GM18870 (cell line): Measurements from ENCODE around the gene SLC50A1.
"Not testable (repeated sequence)": the region's sequence is repeated elsewhere in the genome, so short reads cannot be mapped to it uniquely, and the experiment has no call there.

Experiments
- ATAC-seq: cut with Tn5 transposase; IDR thresholded peaks from one replicate; pipeline ENCODE4 v1.9.1; 2021; ENCODE audit warnings: moderate library complexity; ENCODE audit not compliant: unreplicated experiment

Gene SLC50A1

GRCh38 chr1:155116113-155116764 lies 19.4 kb upstream of the SLC50A1 start:
- no peak for ATAC-seq

DNA sequence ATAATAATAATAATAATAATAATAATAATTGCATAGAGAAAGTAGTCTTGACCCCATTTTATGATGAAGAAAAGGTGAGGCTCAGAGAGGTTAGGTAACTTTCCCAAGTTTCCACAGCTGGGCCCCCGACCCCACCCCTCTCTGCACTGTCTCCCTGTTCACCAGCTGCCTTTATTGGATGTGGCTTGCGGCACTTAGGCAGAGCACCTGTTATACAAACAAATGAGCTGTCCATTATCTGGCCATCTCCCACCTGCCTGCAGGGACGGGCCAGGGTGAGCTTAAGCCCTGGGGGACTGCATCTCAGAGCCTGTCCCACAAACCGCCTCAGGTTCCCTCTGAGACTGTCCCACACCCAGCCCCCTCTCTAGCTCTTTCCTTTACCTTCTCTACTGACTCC lies 18.0 kb upstream of the SLC50A1 start:
- ATAC-seq: no peak

- not testable (repeated sequence) for ATAC-seq
Measured at GRCh38 chr1:155118090-155118489, 17.6 kb upstream of the SLC50A1 start.

- no peak for ATAC-seq
Measured at GRCh38 chr1:155120253-155120652, 15.4 kb upstream of the SLC50A1 start.

DNA sequence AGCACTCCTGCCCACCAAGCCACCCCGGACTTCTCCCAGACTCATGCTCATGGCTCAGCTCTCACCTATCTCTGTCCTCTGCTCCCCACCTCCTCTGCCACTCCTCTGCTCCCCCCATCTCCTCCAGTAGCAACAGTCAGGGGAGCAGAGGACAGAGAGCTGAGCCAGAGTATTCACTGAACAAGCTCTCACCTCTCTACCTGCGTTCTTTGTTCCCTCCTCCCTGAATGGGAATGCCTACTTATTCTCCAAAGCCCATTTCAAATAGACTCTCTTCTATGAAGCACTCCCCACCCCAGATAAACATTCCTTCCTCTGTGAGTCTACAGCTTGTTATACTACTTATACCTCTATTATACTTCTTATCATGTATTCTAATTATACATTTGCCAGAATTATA lies 14.4 kb upstream of the SLC50A1 start:
- no peak for ATAC-seq

DNA sequence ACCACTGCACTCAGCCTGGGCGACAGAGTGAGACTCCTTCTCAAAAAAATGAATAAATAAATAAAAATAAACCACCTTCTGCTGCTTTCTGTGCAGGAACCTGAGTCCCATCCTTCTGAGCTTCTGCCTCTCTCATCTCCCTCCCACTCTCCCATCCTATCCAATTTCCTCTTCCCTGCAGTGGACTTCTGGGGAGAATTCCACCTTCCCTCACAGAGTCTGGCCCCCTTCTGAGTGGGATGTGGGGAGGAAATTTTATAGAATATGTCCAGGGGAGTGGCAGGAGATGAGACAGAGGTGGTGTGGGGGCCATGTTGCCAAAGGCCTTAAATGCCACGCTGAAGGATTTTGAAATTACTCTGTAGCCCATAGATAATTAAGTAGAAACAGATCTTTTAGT lies 13.3 kb upstream of the SLC50A1 start:
- no peak for ATAC-seq

DNA sequence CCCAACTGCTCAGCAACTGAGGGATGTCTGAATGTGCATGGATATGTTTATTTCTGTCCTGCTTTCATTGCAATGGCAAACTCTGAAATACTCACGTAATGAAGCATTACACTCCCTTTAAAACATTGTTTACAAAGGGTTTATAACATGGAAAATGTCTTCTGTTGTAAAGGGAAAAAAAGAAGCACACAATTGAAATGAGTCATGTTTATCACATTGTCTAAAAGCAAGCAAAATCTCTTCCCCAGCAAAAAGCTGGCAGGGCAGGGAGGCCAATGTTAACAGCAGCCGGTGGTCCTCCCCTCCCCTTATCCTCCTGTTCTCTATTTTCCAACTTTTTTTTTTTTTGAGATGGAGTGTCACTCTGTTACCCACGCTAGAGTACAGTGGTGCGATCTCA lies 11.9 kb upstream of the SLC50A1 start:
- ATAC-seq: no peak

DNA sequence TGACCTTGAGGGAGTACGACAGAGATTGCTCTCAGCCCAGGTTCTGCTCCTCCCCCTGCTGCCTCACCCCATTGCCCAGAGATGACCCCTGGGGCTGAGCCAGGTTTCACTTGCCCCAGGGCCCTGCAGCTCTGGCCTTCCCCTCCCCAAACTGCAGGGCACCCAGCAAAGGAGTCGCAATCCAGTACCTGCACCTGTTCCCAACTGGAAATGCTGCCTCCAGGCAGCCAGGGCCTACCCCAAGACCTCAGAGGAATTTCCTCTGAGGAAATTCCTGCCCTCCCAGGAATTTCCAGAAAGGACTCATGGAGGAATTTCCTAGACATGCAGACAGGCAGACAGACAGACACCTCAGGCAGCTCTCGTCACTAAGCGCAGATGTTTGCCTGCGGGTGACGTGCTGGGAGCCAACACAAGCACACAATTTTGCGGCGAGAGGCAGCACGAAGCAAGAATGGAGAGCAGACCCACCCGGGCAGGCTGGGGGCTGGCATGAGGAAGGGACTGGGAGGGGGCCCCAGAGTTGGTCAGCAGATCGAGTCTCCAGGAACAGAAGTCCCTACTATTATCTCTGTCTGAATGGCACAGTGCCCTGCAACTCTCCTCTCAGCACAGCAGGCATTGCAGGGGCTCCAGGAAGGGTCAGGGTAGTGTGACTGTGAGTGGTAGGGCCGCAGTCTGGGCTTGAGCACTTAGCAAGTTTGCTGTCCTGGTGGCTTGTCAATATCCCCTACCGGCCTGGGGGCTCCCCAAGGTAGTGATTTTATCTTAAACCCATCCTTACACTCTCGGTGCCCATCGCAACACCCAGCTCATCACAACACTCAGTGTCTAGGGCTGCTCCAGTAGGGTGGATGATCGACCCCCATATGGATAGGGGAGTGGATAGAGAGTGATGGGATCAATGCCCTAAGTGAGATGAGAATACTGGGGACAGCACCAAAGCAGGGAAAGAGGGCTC lies 10.9 kb upstream of the SLC50A1 start:
- no peak for ATAC-seq

DNA sequence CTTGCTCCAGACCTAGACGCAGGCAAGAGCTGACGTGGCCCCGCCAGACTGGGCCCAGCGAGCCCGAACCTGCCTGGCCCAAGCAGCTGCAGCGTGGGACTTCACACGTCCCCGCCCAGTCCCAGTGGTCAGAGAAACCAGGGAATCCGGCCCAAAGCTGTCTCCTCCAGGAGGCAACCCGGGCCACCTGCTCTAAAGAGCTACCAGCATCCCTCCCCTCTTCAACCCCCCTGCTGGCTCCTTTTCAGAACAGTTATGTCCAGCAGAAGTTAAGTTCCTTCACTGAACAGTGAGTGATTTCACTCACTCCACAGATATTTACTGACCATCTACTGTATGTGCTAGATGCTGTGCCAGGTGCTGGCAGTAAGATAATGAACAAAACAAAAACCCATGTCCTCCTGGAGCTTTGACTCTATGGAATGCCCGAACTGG lies 10.1 kb upstream of the SLC50A1 start:
- no peak for ATAC-seq

- ATAC-seq: no peak
Measured at GRCh38 chr1:155125946-155126555, 9.6 kb upstream of the SLC50A1 start.

DNA sequence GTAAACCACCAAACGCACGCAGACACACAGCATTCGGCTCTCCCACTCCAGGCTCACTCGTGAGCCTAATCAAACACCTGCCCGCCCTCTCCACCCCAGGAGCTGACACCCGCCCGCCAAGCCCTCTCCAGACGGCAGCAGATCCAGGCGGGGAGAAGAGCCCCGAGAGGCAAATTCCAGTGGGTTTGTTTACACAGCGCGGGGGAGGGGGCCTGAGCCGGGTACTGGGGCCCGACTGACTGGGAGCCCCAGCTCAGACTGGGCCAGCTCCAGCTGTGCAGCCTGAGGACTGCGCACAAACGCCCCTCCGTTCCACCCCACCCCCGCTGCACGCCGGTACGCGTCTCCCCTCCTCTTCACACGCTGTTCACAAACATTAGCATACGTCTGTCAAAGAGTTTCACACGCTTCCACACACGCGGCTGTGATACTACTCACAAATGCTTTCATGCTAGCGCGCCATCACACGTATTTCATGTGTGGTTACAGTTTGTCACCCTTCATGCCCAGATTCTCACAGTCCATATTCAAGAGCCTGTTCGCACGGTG lies 9.0 kb upstream of the SLC50A1 start:
- ATAC-seq: no peak

GRCh38 chr1:155127105-155127966 lies 8.3 kb upstream of the SLC50A1 start, which contains the start of gene EFNA1:
Gene EFNA1 (plus strand): TSS chr1:155127876. CDS start chr1:155127978, 102 bp downstream.
- ATAC-seq: no peak

DNA sequence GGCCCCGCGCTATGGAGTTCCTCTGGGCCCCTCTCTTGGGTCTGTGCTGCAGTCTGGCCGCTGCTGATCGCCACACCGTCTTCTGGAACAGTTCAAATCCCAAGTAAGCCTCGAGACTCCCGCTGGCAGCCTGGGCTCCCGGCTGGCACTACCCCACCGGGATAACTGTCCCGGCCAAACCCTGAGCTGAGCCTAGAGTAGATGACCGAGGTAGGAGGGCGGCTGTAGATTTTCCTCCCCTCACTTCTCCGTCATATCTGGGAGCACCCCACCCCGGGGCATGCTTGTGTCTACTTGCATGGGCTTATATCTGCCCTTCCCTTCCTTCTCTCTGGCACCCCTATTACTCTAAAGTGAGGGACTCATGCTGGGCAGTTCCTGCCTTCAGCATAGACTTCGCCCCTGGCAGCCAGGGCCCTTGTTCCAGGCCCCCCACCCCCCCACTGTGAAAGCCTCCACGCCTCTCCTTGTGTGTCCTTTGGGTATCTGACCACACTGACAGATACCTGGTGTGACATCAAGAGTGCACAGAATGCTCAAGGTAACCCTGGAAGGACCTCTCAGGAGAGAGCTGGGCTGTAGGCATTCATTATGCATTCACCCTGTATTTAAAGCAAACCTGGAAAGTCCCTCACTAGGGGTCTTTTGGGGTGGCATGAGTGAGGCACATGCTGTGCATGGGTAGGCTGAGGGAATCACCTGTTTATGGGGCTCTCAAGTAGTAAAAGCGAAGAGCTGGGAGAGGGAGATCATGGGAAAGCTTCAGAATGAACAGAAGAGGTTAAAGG lies 7.5 kb upstream of the SLC50A1 start:
- ATAC-seq: no peak

GRCh38 chr1:155128755-155129473 lies 6.7 kb upstream of the SLC50A1 start:
- ATAC-seq: no peak

DNA sequence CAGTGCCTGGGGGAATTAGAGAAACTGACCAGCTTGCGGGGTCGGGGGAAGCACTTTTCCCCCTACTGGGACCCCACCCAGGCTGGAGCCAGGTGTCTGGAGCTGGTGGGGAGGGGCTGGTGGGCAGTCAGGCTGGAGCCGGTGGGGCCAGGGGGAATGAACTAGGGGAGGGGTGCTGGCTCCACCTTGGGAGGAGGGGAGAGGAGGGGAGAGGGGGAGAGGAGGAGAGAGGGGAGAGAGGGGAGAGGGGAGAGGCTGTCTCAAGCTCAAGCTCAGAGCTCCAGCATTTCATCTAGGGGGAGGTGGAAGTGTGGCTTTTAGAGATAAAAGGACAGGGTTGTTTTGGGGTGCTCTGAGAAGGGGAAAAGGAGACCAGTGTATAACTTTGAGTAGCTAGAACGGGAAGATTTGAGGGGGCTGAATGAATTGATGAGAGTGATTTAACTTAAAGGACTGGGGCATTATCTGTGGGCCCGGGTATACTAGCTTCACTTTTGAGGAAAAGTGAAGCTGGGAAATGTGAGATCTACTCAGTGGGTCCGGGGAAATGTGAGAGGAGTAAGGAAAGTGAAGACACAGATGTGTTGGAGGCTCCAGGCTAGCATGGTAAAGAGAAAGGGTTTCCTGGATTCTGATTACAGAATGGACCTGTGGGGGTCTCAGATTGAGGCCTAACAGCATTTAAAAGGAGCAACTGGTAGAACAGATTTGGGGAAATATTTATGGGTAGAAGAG lies 5.2 kb upstream of the SLC50A1 start:
- ATAC-seq: no peak

GRCh38 chr1:155131285-155131684 lies 4.4 kb upstream of the SLC50A1 start:
- no peak for ATAC-seq

DNA sequence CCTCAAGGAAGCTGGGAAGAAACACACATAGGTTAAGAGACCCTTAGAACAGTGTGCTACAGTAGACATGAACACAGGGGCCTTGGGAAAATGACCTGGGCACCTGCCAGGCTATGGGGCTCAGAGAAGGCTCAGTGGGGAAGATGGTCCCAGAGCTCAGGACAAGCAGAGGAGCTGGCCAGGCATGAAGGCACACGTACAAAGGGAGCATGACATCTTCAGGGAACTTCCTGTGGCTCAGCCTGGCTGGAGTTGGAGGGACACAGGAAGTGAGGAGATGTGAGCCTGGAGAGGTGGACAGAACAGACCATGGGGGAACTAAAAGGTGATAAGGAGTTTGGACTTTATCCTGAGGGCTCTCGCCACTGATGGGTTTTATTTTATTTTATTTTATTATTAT lies 3.8 kb upstream of the SLC50A1 start:
- no peak for ATAC-seq

GRCh38 chr1:155133799-155134281 lies 1.8 kb upstream of the SLC50A1 start:
- no peak for ATAC-seq
